Esophagus muscularis mucosa (tissue), 4 donors: ENCODE data around the gene SLC41A3.

ENCODE experiments used
- EP300 ChIP-seq: sonication (generic); formaldehyde crosslinking; IDR thresholded peaks from one replicate; pipeline ENCODE4 v1.6.1; 2017; ENCODE audit warnings: antibody characterized with exemption
- POLR2A ChIP-seq: fragments of 450-650 bp; IDR thresholded peaks from one replicate; pipeline ENCODE4 v1.6.1; 2017; ENCODE audit warnings: antibody characterized with exemption, moderate library complexity, mild to moderate bottlenecking, low read depth
- POLR2AphosphoS5 ChIP-seq, 2 donors: sonication (generic); formaldehyde crosslinking; IDR thresholded peaks; one replicate each; pipeline ENCODE4 v1.6.1; 2017; ENCODE audit warnings: antibody characterized with exemption in 2 of 2
- TF ChIP-seq, protein P1 (sequence below), 3 experiments: fragments of 200-600 bp in 2 of 3; fragments of 450-650 bp in 1 of 3; sonication (generic) in 2 of 3; IDR thresholded peaks; one replicate each; pipeline ENCODE4 v1.5.1; 2017 to 2019; ENCODE audit warnings: antibody characterized with exemption in 3 of 3, mild to moderate bottlenecking in 2 of 3, moderate library complexity in 1 of 3

DNA sequence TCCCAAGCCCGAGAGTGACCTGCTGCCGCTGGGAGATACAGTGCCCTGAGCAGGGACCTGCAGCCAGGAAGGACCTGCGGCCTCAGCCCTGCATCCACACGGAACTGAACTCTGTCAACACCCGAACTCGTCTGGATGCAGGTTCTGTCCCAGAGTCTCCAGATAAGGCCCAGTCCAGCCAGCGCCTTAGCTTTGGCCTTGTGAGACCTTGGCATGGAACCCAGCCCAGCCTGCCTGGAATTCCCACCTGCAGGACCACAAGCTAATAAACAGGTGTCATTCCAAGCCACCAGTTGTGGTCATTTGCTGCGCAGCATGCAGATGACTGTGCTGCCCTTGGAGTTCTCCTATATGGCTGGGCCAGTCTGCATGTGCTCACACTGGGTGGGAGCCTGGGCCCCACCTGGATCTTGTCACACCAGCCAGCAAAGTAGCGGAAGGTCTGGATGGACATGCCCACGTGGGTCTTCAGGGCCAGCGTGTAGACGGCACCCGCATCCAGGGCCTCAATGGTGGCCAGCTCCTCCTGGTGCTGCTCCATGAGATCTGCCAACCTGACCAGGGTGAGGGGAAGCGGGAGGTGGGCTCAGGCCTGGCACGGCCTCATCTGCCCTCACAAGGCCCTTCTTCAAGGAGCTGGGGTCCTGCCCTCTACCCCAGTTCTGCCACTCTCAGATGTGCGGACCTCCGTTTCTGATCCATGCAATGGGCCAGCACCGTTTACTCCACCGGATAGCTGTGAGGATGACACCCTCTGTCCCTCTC lies 47.2 kb upstream of the SLC41A3 start:
- TF ChIP-seq POLR2AphosphoS5 (IDR thresholded peaks at IDR 0.05) (no peak), POLR2A (no peak), EP300 (no peak)
- TF ChIP-seq, protein P1, sequence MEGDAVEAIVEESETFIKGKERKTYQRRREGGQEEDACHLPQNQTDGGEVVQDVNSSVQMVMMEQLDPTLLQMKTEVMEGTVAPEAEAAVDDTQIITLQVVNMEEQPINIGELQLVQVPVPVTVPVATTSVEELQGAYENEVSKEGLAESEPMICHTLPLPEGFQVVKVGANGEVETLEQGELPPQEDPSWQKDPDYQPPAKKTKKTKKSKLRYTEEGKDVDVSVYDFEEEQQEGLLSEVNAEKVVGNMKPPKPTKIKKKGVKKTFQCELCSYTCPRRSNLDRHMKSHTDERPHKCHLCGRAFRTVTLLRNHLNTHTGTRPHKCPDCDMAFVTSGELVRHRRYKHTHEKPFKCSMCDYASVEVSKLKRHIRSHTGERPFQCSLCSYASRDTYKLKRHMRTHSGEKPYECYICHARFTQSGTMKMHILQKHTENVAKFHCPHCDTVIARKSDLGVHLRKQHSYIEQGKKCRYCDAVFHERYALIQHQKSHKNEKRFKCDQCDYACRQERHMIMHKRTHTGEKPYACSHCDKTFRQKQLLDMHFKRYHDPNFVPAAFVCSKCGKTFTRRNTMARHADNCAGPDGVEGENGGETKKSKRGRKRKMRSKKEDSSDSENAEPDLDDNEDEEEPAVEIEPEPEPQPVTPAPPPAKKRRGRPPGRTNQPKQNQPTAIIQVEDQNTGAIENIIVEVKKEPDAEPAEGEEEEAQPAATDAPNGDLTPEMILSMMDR (IDR thresholded peaks at IDR 0.05) = no peak
